Loucy (cell line): Measurements from ENCODE around the gene NDUFV2.
A peak's percentile ranks its signal among the peaks of the same experiment; 100 is the strongest.

Experiments used
- H2AFZ ChIP-seq: fragments of 200-600 bp; sonication (generic); 2 replicates; pipeline ENCODE4 v1.6.0; 2016; ENCODE audit warnings: antibody characterized with exemption, mild to moderate bottlenecking, low read length, moderate library complexity
- H3F3A ChIP-seq: fragments of 200-600 bp; 2 replicates; pipeline ENCODE4 v1.6.0; 2016; ENCODE audit warnings: antibody characterized with exemption, low read depth, mild to moderate bottlenecking
- H3K27me3 ChIP-seq: fragments of 200-600 bp; sonication (generic); 2 replicates; pipeline ENCODE4 v1.6.1; 2014; ENCODE audit warnings: low read length, mild to moderate bottlenecking; ENCODE audit not compliant: insufficient read depth, poor library complexity, severe bottlenecking
- H3K36me3 ChIP-seq: fragments of 200-600 bp; sonication (generic); 2 replicates; pipeline ENCODE4 v1.6.1; 2016; ENCODE audit warnings: low read length; ENCODE audit not compliant: insufficient read depth
- H3K4me1 ChIP-seq: fragments of 200-600 bp; sonication (generic); 2 replicates; pipeline ENCODE4 v1.5.1; 2014; ENCODE audit warnings: low read length, mild to moderate bottlenecking; ENCODE audit not compliant: insufficient read depth, poor library complexity, severe bottlenecking
- H3K4me2 ChIP-seq: fragments of 200-600 bp; sonication (generic); 2 replicates; pipeline ENCODE4 v1.6.0; 2014; ENCODE audit warnings: antibody characterized with exemption, low read length, low read depth, mild to moderate bottlenecking; ENCODE audit not compliant: poor library complexity, severe bottlenecking
- H3K4me3 ChIP-seq: fragments of 200-600 bp; sonication (generic); 2 replicates; pipeline ENCODE4 v1.5.1; 2014; ENCODE audit warnings: low read length, mild to moderate bottlenecking, mixed read lengths; ENCODE audit not compliant: poor library complexity, severe bottlenecking
- H3K79me2 ChIP-seq: fragments of 200-600 bp; sonication (generic); 2 replicates; pipeline ENCODE4 v1.6.1; 2014; ENCODE audit warnings: low read length; ENCODE audit not compliant: insufficient read depth
- H3K9ac ChIP-seq: fragments of 200-600 bp; sonication (generic); 2 replicates; pipeline ENCODE4 v1.6.0; 2014; ENCODE audit warnings: mild to moderate bottlenecking, low read depth, low read length, moderate library complexity; ENCODE audit not compliant: poor library complexity, severe bottlenecking
- H3K9me2 ChIP-seq: fragments of 200-600 bp; sonication (generic); replicated peaks from 2 replicates; pipeline ENCODE4 v1.6.1; 2016; ENCODE audit warnings: low read depth, low read length, mixed read lengths
- H3K9me3 ChIP-seq: fragments of 200-600 bp; sonication (generic); 2 replicates; pipeline ENCODE4 v1.6.1; 2014; ENCODE audit warnings: mild to moderate bottlenecking, antibody characterized with exemption, low read length, low read depth; ENCODE audit not compliant: insufficient read depth
- H4K20me1 ChIP-seq: fragments of 200-600 bp; sonication (generic); 2 replicates; pipeline ENCODE4 v1.6.0; 2014; ENCODE audit warnings: antibody characterized with exemption, low read length, mild to moderate bottlenecking; ENCODE audit not compliant: insufficient read depth, poor library complexity, severe bottlenecking
- CTCF ChIP-seq: fragments of 200-600 bp; sonication (generic); conservative IDR thresholded peaks from 2 replicates; pipeline ENCODE4 v1.5.1; 2014; ENCODE audit warnings: mild to moderate bottlenecking, antibody characterized with exemption, low read length
- EZH2phosphoT487 ChIP-seq: fragments of 200-600 bp; IDR thresholded peaks from 2 replicates; pipeline ENCODE4 v1.6.1; 2018; ENCODE audit warnings: antibody characterized with exemption, mild to moderate bottlenecking, moderate library complexity, borderline replicate concordance

NDUFV2 gene

GRCh38 chr18:9105420-9105819, 2.9 kb downstream of the NDUFV2 start:
- TF ChIP-seq EZH2phosphoT487 (no peak), CTCF (no peak)
- Histone ChIP-seq H3K9me2 (no peaks in the 10 kb centered on the region), H3F3A (no peaks in the 10 kb centered on the region), H3K36me3 (no peaks in the 10 kb centered on the region), H4K20me1 (peaks cover 72% of the 10 kb centered on the region), H3K9me3 (no peaks in the 10 kb centered on the region), H3K4me3 (peak overlapping the region; percentile 86), H3K27me3 (no peaks in the 10 kb centered on the region), H3K4me1 (peaks cover 70% of the 10 kb centered on the region), H3K9ac (peak overlapping the region; percentile 84), H2AFZ (no peak overlapping the region), H3K79me2 (peaks cover 84% of the 10 kb centered on the region), H3K4me2 (peak overlapping the region; percentile 98)

- Histone ChIP-seq H3K79me2 (peaks cover 91% of the 10 kb centered on the region), H3K9me3 (no peaks in the 10 kb centered on the region), H3K4me3 (peak overlapping the region; percentile 86), H3K36me3 (no peaks in the 10 kb centered on the region), H2AFZ (no peak overlapping the region), H4K20me1 (peaks cover 79% of the 10 kb centered on the region), H3K4me1 (peaks cover 72% of the 10 kb centered on the region), H3K9ac (peak overlapping the region; percentile 84), H3F3A (no peaks in the 10 kb centered on the region), H3K9me2 (no peaks in the 10 kb centered on the region), H3K4me2 (peak overlapping the region; percentile 98), H3K27me3 (no peaks in the 10 kb centered on the region)
- no peak for TF ChIP-seq CTCF
- no peak for TF ChIP-seq EZH2phosphoT487
These were observed 3.6 kb downstream of the NDUFV2 start for GRCh38 chr18:9106094-9106493.

- Histone ChIP-seq H3K36me3 (no peaks in the 10 kb centered on the region), H3K9me3 (no peaks in the 10 kb centered on the region), H3K27me3 (no peaks in the 10 kb centered on the region), H3K9me2 (no peaks in the 10 kb centered on the region), H3K9ac (peak overlapping the region; percentile 84), H3K4me3 (peak overlapping the region; percentile 86), H2AFZ (no peak overlapping the region), H3F3A (no peaks in the 10 kb centered on the region), H3K4me2 (peak overlapping the region; percentile 98), H3K4me1 (peaks cover 68% of the 10 kb centered on the region), H4K20me1 (peaks cover 88% of the 10 kb centered on the region), H3K79me2 (peaks cover 97% of the 10 kb centered on the region)
- no peak for TF ChIP-seq EZH2phosphoT487
- TF ChIP-seq CTCF = no peak
These were observed 4.5 kb downstream of the NDUFV2 start for GRCh38 chr18:9106800-9107584.
